ENCODE results near the gene PC. TPM values are rescaled to one million over a fixed set of nuclear protein-coding genes. Genes with fewer than 3 reads are reported as not detected.
A peak's percentile ranks its signal among the peaks of the same experiment; 100 is the strongest.
"Not testable (repeated sequence)": the region's sequence is repeated elsewhere in the genome, so short reads cannot be mapped to it uniquely, and the experiment has no call there.

PC gene
- total RNA-seq, 1 donor from 2014 or later = 30.3 TPM

- DNase-seq (ENCODE audit: low spot score) = no peak
Measured at GRCh38 chr11:66843776-66844495, 114.2 kb downstream of the PC start.

GRCh38 chr11:66842896-66843775 is 115.0 kb downstream of the PC start, which contains the start of gene RCE1:
Gene RCE1 (plus strand): TSS chr11:66843441. CDS start chr11:66843456, 15 bp downstream.
- DNase-seq (ENCODE audit: low spot score) = peak; percentile 92

GRCh38 chr11:66842501-66842895 is 115.7 kb downstream of the PC start:
- DNase-seq (ENCODE audit: low spot score) = no peak

- DNase-seq (ENCODE audit: low spot score) = no peak
Measured at GRCh38 chr11:66841861-66842260, 116.3 kb downstream of the PC start.

- DNase-seq (ENCODE audit: low spot score) = no peak
Measured at GRCh38 chr11:66840317-66841091, 117.7 kb downstream of the PC start.

- no peak for DNase-seq (ENCODE audit: low spot score)
Measured at GRCh38 chr11:66835768-66836405, 122.3 kb downstream of the PC start.

- no peak for DNase-seq (ENCODE audit: low spot score)
Measured at GRCh38 chr11:66834943-66835342, 123.2 kb downstream of the PC start.

GRCh38 chr11:66834539-66834845 is 123.7 kb downstream of the PC start:
- DNase-seq (ENCODE audit: low spot score) = no peak

GRCh38 chr11:66824573-66824972 is 133.6 kb downstream of the PC start:
- DNase-seq (ENCODE audit: low spot score) = not testable (repeated sequence)

- no peak for DNase-seq (ENCODE audit: low spot score)
Measured at GRCh38 chr11:66823700-66824099, 134.5 kb downstream of the PC start.

GRCh38 chr11:66820901-66821300 is 137.3 kb downstream of the PC start:
- DNase-seq (ENCODE audit: low spot score) = peak; percentile 77

GRCh38 chr11:66820381-66820780 is 137.8 kb downstream of the PC start:
- DNase-seq (ENCODE audit: low spot score) = peak; percentile 50

GRCh38 chr11:66818231-66818955 is 139.8 kb downstream of the PC start:
- peak; percentile 89 for DNase-seq (ENCODE audit: low spot score)

- DNase-seq (ENCODE audit: low spot score) = no peak
Measured at GRCh38 chr11:66815646-66816045, 142.5 kb downstream of the PC start.

GRCh38 chr11:66814678-66815077 is 143.5 kb downstream of the PC start:
- DNase-seq (ENCODE audit: low spot score) = peak; percentile 15

GRCh38 chr11:66810576-66811185 is 147.5 kb downstream of the PC start:
- DNase-seq (ENCODE audit: low spot score) = no peak

GRCh38 chr11:66809592-66809991 is 148.6 kb downstream of the PC start:
- no peak for DNase-seq (ENCODE audit: low spot score)

- no peak for DNase-seq (ENCODE audit: low spot score)
Measured at GRCh38 chr11:66800720-66801428, 157.3 kb downstream of the PC start.

GRCh38 chr11:66799815-66800214 is 158.4 kb downstream of the PC start:
- not testable (repeated sequence) for DNase-seq (ENCODE audit: low spot score)
